Mucosa of descending colon (tissue), 3 donors: ENCODE results near the gene SPAG6. TPM values are rescaled to one million over a fixed set of nuclear protein-coding genes. Genes with fewer than 3 reads are reported as not detected.
"Not testable (repeated sequence)": the region's sequence is repeated elsewhere in the genome, so short reads cannot be mapped to it uniquely, and the experiment has no call there.

ENCODE experiments used
- ATAC-seq: fragments of 200-7000 bp; cut with Tn5 transposase; one replicate; pipeline ENCODE4 v1.9.1; 2020; ENCODE audit warnings: mild to moderate bottlenecking, moderate library complexity
- DNase-seq, 3 donors: peaks; one replicate each; pipeline ENCODE4 v3.0.0-alpha.2; 2020
- H3K36me3 ChIP-seq: fragments of 200-600 bp; one replicate; pipeline ENCODE4 v1.8.0; 2021; ENCODE audit warnings: low read depth, mild to moderate bottlenecking
- H3K4me1 ChIP-seq: fragments of 200-600 bp; one replicate; pipeline ENCODE4 v1.8.0; 2021; ENCODE audit warnings: low read depth, mild to moderate bottlenecking
- H3K4me3 ChIP-seq: fragments of 200-600 bp; one replicate; pipeline ENCODE4 v1.8.0; 2021; ENCODE audit warnings: mild to moderate bottlenecking
- H3K9me3 ChIP-seq: fragments of 200-600 bp; one replicate; pipeline ENCODE4 v1.8.0; 2021; ENCODE audit warnings: mild to moderate bottlenecking
- CTCF ChIP-seq: fragments of 200-600 bp; IDR thresholded peaks from one replicate; pipeline ENCODE4 v1.8.0; 2022; ENCODE audit warnings: antibody characterized with exemption, mild to moderate bottlenecking
- intact Hi-C, 2 donors: fragments of 100-400 bp; cut with DNase I in 1 of 2; cut with micrococcal nuclease in 1 of 2; formaldehyde crosslinking; loops; one replicate each; pipeline versions ENCODE4 v1.11.0 to v1.11.1; 2022; cut with DNase I, micrococcal nuclease
- total RNA-seq, 3 donors: library from RNA; stranded (reverse); fragmentation: NEBNext Ultra II Directional in 2 of 3; extraction: Animal tissue kit (Norgen Biotek cat#: 25700) in 2 of 3; gene quantifications; one replicate each; pipeline versions ENCODE4 v1.2.1 to v1.2.4, GENCODE V29; 2021 to 2023
- donor health status: DM: no; HTN: no; CAD: no; lungs with moderate emphysema.
- donor health status: DM: no; HTN: no; CAD: no.
- donor health status: DM: no; HTN: yes; CAD: no.

Gene SPAG6
- total RNA-seq, 3 donors from 2014 or later: not detected

DNA sequence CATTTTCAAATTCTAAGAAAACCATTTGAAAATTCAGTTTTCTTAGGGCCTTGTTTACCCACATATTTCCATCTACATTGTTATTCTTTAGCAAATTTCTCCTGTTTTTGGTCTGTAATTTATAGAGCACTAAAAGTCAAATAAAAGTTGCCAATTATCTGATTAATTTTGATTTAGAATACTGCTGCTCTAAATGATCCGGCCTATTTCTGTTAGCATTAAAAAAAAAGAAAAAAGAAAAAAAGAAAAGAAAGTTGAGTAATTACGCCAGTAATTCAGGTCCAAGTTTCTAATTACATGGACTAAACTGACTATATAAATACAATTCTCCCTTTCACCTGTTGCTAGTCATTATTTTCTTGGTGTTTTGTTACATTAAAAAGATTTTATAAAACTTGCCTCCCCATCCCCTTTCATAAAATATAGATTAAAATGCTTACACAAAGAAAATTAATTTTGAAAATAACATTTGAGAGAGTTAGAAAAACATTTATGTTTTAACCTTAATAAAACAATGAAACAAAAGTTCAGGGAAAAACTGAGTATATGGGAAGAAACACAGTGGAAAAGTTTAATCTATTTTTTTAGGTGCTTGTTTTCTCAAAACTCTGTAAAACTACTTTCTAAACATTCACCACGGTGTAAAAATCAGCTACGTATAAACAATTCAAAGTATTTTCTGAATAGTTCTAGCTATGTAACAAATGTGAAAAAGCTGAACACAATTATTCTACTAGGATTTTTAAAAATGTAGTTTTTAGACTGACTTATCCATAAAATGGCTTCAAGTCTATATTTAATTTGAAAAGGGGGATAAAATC, 35.9 kb upstream of the SPAG6 start:
- Histone ChIP-seq H3K36me3 (no peaks in the 10 kb centered on the region), H3K4me1 (no peaks in the 10 kb centered on the region), H3K4me3 (no peak overlapping the region), H3K9me3 (no peaks in the 10 kb centered on the region)
- no peak for TF ChIP-seq CTCF
- ATAC-seq: no peak
- no peak for DNase-seq
- intact Hi-C loops: no loop called here

DNA sequence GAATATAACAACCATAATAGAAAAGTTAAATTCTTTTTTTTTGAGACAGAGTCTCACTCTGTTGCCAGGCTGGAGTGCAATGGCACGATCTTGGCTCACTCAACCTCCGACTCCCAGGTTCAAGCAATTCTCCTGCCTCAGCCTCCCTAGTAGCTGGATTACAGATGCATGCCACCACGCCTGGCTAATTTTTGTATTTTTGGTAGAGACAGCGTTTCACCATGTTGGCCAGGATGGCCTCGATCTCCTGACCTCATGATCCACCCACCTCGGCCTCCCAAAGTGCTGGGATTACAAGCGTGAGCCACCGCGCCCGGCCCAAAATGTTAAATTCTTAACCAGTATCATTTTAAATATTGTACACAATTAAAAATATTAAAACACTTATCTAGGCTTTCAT, 35.3 kb upstream of the SPAG6 start:
- DNase-seq, H3K36me3 ChIP-seq, H3K9me3 ChIP-seq, ATAC-seq, H3K4me1 ChIP-seq, intact Hi-C loops, H3K4me3 ChIP-seq: not testable (repeated sequence)

DNA sequence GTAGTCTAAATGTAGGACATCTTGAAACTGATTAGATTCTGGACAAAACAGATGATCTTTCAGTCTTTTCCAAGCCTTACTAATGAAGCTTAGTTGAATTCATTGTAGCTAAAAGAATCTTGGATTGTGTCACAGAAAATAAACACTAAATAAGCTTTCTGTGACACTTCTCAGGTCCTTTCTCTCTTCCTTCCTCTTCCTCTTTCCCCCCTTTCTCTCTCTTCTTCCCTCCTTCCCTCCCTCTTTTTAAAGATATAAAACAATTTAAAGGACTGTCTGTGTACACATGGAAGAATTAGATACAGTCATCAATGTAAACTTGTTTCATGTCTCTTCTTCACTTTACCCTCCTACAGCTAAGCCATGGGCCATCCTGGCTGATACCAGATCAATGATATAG, 34.4 kb upstream of the SPAG6 start:
- H3K9me3 ChIP-seq: no peaks in the 10 kb centered on the region
- H3K4me3 ChIP-seq: no peak overlapping the region
- no peaks in the 10 kb centered on the region for H3K36me3 ChIP-seq
- ATAC-seq: no peak
- no peaks in the 10 kb centered on the region for H3K4me1 ChIP-seq
- no peak for TF ChIP-seq CTCF
- intact Hi-C loops: no loop called here
- no peak for DNase-seq

GRCh38 chr10:22314852-22315251, 30.4 kb upstream of the SPAG6 start:
- H3K36me3 ChIP-seq: no peaks in the 10 kb centered on the region
- ATAC-seq (no peak), DNase-seq (no peak)
- TF ChIP-seq CTCF: no peak
- peaks cover 14% of the 10 kb centered on the region for H3K4me1 ChIP-seq
- H3K4me3 ChIP-seq: no peak overlapping the region
- no peaks in the 10 kb centered on the region for H3K9me3 ChIP-seq
- intact Hi-C loops: no loop called here

DNA sequence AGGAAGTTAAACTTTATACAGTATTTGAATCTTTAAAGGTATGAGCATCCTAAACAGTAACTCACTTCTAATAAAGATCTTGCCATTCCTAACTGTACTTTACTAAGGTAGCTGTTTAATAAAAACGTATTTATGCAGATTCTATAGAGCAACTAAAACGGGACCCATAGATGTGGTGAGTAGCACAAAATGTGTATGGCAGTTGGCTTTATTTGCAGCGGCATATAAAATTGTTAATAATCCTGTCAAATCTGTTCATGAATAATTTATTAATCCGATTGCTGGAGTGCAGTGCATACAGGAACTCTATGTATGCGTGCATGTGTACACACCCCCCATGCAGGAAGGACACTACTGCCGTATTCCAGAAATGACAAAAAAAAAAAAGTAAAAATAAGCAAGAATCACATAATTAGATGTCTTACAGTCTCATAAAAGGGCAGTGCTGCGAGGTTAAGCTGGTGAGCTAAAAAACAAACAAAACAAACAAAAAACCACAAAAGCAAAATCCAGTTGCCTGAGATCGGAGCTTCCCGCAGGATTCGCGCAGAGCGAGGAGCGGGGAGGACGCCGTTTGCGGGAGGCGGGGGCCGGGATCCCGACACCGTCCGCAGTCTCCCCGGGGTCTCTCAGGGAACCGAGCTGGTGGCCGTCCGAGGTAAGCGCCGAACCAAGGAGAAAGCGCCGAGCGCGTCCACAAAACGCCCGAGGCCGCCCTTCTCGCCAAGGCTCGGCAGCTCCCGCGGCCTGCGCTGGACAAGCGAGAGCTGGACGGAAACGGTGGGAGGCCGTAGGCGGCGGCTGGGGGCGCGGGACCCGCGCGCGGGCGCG, 29.6 kb upstream of the SPAG6 start:
- DNase-seq (no peak), ATAC-seq (no peak)
- Histone ChIP-seq H3K4me3 (peak overlapping the region; percentile 49), H3K9me3 (no peaks in the 10 kb centered on the region), H3K4me1 (peaks cover 16% of the 10 kb centered on the region), H3K36me3 (no peaks in the 10 kb centered on the region)
- TF ChIP-seq CTCF: no peak
- intact Hi-C loops: no loop called here
